Lower leg skin (tissue), 3 donors: ENCODE measurements around the gene LEFTY2.

Experiments
- POLR2A ChIP-seq, 2 donors: fragments of 450-650 bp; IDR thresholded peaks; one replicate each; pipeline ENCODE4 v1.6.1; 2016 to 2017; ENCODE audit warnings: antibody characterized with exemption in 2 of 2, mild to moderate bottlenecking in 1 of 2, moderate library complexity in 1 of 2
- TF ChIP-seq, protein P1 (sequence below), 3 donors: fragments of 450-650 bp; IDR thresholded peaks; one replicate each; pipeline ENCODE4 v1.5.1; 2016; ENCODE audit warnings: antibody characterized with exemption in 3 of 3, mild to moderate bottlenecking in 3 of 3, moderate library complexity in 2 of 3

DNA sequence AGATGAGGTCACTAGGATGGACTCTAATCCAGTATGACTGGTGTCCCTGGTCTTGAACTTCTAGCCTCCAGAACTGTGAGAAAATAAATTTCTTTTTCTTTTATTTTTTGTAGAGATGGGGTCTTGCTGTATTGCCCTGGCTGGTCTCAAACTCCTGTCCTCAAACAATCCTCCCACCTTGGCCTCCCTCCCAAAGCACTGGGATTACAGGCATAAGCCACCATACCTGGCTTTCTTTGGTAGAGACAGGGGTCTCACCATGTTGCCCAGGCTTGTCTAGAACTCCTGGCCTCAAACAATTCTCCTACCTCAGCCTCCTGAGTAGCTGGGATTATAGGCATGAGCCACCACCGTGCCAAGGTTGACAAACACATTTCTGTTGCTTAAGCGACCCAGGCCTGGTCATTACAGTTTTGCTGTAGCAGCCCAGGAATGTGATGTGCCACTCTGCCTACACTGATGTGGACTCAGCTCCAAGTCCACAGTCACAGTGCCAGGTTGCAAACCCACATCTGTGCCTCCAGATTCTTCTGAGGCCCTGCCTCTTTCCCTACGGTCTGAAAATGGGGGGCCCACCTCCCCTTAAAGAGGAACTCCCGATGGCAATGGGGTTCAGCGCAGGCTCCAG is 32.9 kb downstream of the LEFTY2 start:
- TF ChIP-seq, protein P1, sequence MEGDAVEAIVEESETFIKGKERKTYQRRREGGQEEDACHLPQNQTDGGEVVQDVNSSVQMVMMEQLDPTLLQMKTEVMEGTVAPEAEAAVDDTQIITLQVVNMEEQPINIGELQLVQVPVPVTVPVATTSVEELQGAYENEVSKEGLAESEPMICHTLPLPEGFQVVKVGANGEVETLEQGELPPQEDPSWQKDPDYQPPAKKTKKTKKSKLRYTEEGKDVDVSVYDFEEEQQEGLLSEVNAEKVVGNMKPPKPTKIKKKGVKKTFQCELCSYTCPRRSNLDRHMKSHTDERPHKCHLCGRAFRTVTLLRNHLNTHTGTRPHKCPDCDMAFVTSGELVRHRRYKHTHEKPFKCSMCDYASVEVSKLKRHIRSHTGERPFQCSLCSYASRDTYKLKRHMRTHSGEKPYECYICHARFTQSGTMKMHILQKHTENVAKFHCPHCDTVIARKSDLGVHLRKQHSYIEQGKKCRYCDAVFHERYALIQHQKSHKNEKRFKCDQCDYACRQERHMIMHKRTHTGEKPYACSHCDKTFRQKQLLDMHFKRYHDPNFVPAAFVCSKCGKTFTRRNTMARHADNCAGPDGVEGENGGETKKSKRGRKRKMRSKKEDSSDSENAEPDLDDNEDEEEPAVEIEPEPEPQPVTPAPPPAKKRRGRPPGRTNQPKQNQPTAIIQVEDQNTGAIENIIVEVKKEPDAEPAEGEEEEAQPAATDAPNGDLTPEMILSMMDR (IDR thresholded peaks at IDR 0.05) = no peak
- no peak for TF ChIP-seq POLR2A (IDR thresholded peaks at IDR 0.05)
